H9 (cell line): ENCODE data around the gene RPIA. TPM values are rescaled to one million over a fixed set of nuclear protein-coding genes. Genes with fewer than 3 reads are reported as not detected.

ENCODE experiments used
- DNase-seq: peaks from one replicate; pipeline ENCODE4 v3.0.0-alpha.2; 2017
- H2AFZ ChIP-seq: one replicate; pipeline ENCODE4 v1.6.1; 2013; ENCODE audit warnings: mild to moderate bottlenecking, low read length, control low read depth, moderate library complexity
- H2AK5ac ChIP-seq: 2 replicates; pipeline ENCODE4 v1.6.1; 2013; ENCODE audit warnings: low read length, control low read depth, mixed read lengths; ENCODE audit not compliant: insufficient read length
- H2BK120ac ChIP-seq: one replicate; pipeline ENCODE4 v1.6.1; 2013; ENCODE audit warnings: low read depth, mild to moderate bottlenecking, low read length, control low read depth, inconsistent platforms; ENCODE audit not compliant: poor library complexity, severe bottlenecking
- H2BK12ac ChIP-seq: 2 replicates; pipeline ENCODE4 v1.6.1; 2013; ENCODE audit warnings: low read length, control low read depth, mixed read lengths, low read depth; ENCODE audit not compliant: insufficient read length
- H2BK15ac ChIP-seq: 2 replicates; pipeline ENCODE4 v1.6.1; 2013; ENCODE audit warnings: low read depth, low read length, control low read depth
- H2BK20ac ChIP-seq: one replicate; pipeline ENCODE4 v1.6.1; 2013; ENCODE audit warnings: low read depth, mild to moderate bottlenecking, low read length, control low read depth, inconsistent platforms; ENCODE audit not compliant: poor library complexity, severe bottlenecking
- H2BK5ac ChIP-seq: 2 replicates; pipeline ENCODE4 v1.6.1; 2013; ENCODE audit warnings: low read length, control low read depth, mixed read lengths; ENCODE audit not compliant: insufficient read length
- H3K14ac ChIP-seq: 2 replicates; pipeline ENCODE4 v1.6.1; 2013; ENCODE audit warnings: low read length, control low read depth; ENCODE audit not compliant: insufficient read depth
- H3K18ac ChIP-seq: 2 replicates; pipeline ENCODE4 v1.6.1; 2013; ENCODE audit warnings: low read depth, mild to moderate bottlenecking, mixed read lengths, low read length, control low read depth; ENCODE audit not compliant: insufficient read length
- H3K23ac ChIP-seq: 2 replicates; pipeline ENCODE4 v1.6.1; 2013; ENCODE audit warnings: low read length, control low read depth, mixed read lengths, low read depth; ENCODE audit not compliant: insufficient read length
- H3K23me2 ChIP-seq: 2 replicates; pipeline ENCODE4 v1.6.1; 2013; ENCODE audit warnings: low read depth, mild to moderate bottlenecking, mixed read lengths, low read length, control low read depth; ENCODE audit not compliant: insufficient read length, poor library complexity, severe bottlenecking
- H3K27ac ChIP-seq: 2 replicates; pipeline ENCODE4 v1.5.1; 2013; ENCODE audit warnings: low read length, control low read depth, mixed read lengths, low read depth; ENCODE audit not compliant: insufficient read length
- H3K27me3 ChIP-seq: 2 replicates; pipeline ENCODE4 v1.6.1; 2013; ENCODE audit warnings: low read length, control low read depth, inconsistent platforms; ENCODE audit not compliant: insufficient read depth
- H3K4ac ChIP-seq: 2 replicates; pipeline ENCODE4 v1.6.1; 2013; ENCODE audit warnings: low read depth, mild to moderate bottlenecking, control low read depth, inconsistent platforms, low read length, moderate library complexity
- H3K4me1 ChIP-seq: 2 replicates; pipeline ENCODE4 v1.6.1; 2013; ENCODE audit warnings: low read length, control low read depth, inconsistent platforms; ENCODE audit not compliant: insufficient read depth
- H3K4me2 ChIP-seq: 2 replicates; pipeline ENCODE4 v1.6.1; 2013; ENCODE audit warnings: low read length, control low read depth, mixed read lengths; ENCODE audit not compliant: insufficient read length, insufficient read depth
- H3K56ac ChIP-seq: 2 replicates; pipeline ENCODE4 v1.6.1; 2013; ENCODE audit warnings: low read depth, mild to moderate bottlenecking, mixed read lengths, low read length, control low read depth; ENCODE audit not compliant: insufficient read length
- H3K79me1 ChIP-seq: 2 replicates; pipeline ENCODE4 v1.6.1; 2013; ENCODE audit warnings: low read depth, mild to moderate bottlenecking, moderate library complexity, low read length, control low read depth, inconsistent platforms; ENCODE audit not compliant: insufficient read depth, poor library complexity, severe bottlenecking
- H3K79me2 ChIP-seq: 2 replicates; pipeline ENCODE4 v1.6.1; 2013; ENCODE audit warnings: low read length, control low read depth, inconsistent platforms; ENCODE audit not compliant: insufficient read depth
- H3K9ac ChIP-seq: 2 replicates; pipeline ENCODE4 v1.6.1; 2013; ENCODE audit warnings: low read length, control low read depth, mixed read lengths; ENCODE audit not compliant: insufficient read length; ENCODE audit errors: extremely low read depth
- H3K9me3 ChIP-seq: one replicate; pipeline ENCODE4 v1.6.1; 2013; ENCODE audit warnings: low read depth, low read length, inconsistent platforms; ENCODE audit not compliant: control insufficient read depth
- H3T11ph ChIP-seq: one replicate; pipeline ENCODE4 v1.6.1; 2013; ENCODE audit warnings: mild to moderate bottlenecking, low read length, control low read depth, inconsistent platforms
- H4K20me1 ChIP-seq: one replicate; pipeline ENCODE4 v1.6.1; 2013; ENCODE audit not compliant: control insufficient read depth, insufficient read length, insufficient read depth
- H4K5ac ChIP-seq: 2 replicates; pipeline ENCODE4 v1.6.1; 2013; ENCODE audit warnings: low read depth, mild to moderate bottlenecking, mixed read lengths, low read length, control low read depth; ENCODE audit not compliant: insufficient read length
- H4K8ac ChIP-seq: replicated peaks from 2 replicates; pipeline ENCODE4 v1.6.1; 2013; ENCODE audit warnings: low read length, control low read depth, mixed read lengths, low read depth; ENCODE audit not compliant: insufficient read length
- H4K91ac ChIP-seq: 2 replicates; pipeline ENCODE4 v1.6.1; 2013; ENCODE audit warnings: low read depth, mild to moderate bottlenecking, moderate library complexity, mixed read lengths, low read length, control low read depth; ENCODE audit not compliant: insufficient read length
- H3K27ac Mint-ChIP-seq, 3 experiments: 2 replicates in 2 of 3; 3 replicates in 1 of 3; pipeline ENCODE4 v1.8.0; 2020 to 2021; ENCODE audit warnings: mixed read lengths in 3 of 3, mild to moderate bottlenecking in 1 of 3, moderate library complexity in 1 of 3
- H3K27me3 Mint-ChIP-seq: 2 replicates; pipeline ENCODE4 v1.8.0; 2021; ENCODE audit warnings: low read depth, mild to moderate bottlenecking, moderate library complexity, mixed read lengths
- H3K36me3 Mint-ChIP-seq, 3 experiments: 2 replicates in 2 of 3; 3 replicates in 1 of 3; pipeline ENCODE4 v1.8.0; 2020 to 2021; ENCODE audit warnings: low read depth in 3 of 3, mixed read lengths in 3 of 3; ENCODE audit not compliant: insufficient read depth in 1 of 3
- H3K4me1 Mint-ChIP-seq, 2 experiments: 2 replicates each; pipeline ENCODE4 v1.8.0; 2020; ENCODE audit warnings: mixed read lengths in 2 of 2
- H3K4me3 Mint-ChIP-seq, 2 experiments: 2 replicates in 1 of 2; 3 replicates in 1 of 2; pipeline ENCODE4 v1.8.0; 2020 to 2021; ENCODE audit warnings: mild to moderate bottlenecking in 2 of 2, mixed read lengths in 2 of 2, moderate library complexity in 1 of 2
- H3K9me3 Mint-ChIP-seq, 2 experiments: 2 replicates in 1 of 2; 3 replicates in 1 of 2; pipeline ENCODE4 v1.8.0; 2020; ENCODE audit warnings: mild to moderate bottlenecking in 2 of 2, mixed read lengths in 2 of 2, moderate library complexity in 1 of 2
- WGBS: extraction: QIAGEN DNeasy Blood & Tissue Kit; methylation state at CpG from one replicate; pipeline ENCODE4 v1.1.7; 2013; ENCODE audit warnings: missing lambda C conversion rate, low lambda C conversion rate, mixed read lengths; ENCODE audit not compliant: insufficient read length; ENCODE audit errors: extremely low coverage; 5-methylcytosine and 5-hydroxymethylcytosine counted together
- total RNA-seq: library from RNA; stranded (reverse); gene quantifications from 2 replicates; pipeline ENCODE4 v1.2.1, GENCODE V29; 2021
- TF ChIP-seq, protein P1 (sequence below): fragments of 200-600 bp; sonication (generic); conservative IDR thresholded peaks from 3 replicates; pipeline ENCODE4 v1.8.0; 2021; ENCODE audit warnings: antibody characterized with exemption, mild to moderate bottlenecking

Gene RPIA
- total RNA-seq, 1 experiment from 2014 or later: 18.6 TPM

- H2AK5ac ChIP-seq: no peak overlapping the region
- Mint-ChIP-seq H3K27ac (no peak overlapping the region), H3K36me3 (peaks cover 25 to 36% (median 25%) of the 10 kb centered on the region in 3 experiments), H3K4me3 (no peak overlapping the region), H3K4me1 (peaks cover 16 to 24% of the 10 kb centered on the region in 2 experiments; a peak in 3 of 4 replicates), H3K9me3 (peaks cover 16 to 19% of the 10 kb centered on the region in 2 experiments), H3K27me3 (no peaks in the 10 kb centered on the region)
- H3K79me1 ChIP-seq: no peaks in the 10 kb centered on the region
- no peak overlapping the region for H4K91ac ChIP-seq
- H3K4me1 ChIP-seq: no peaks in the 10 kb centered on the region
- no peak overlapping the region for H4K5ac ChIP-seq
- DNase-seq: no peak
- no peak overlapping the region for H2BK20ac ChIP-seq
- H4K20me1 ChIP-seq: no peaks in the 10 kb centered on the region
- no peak overlapping the region for H3K4ac ChIP-seq
- no peak overlapping the region for H2BK5ac ChIP-seq
- H4K8ac ChIP-seq: no peak overlapping the region
- no peak overlapping the region for H2BK120ac ChIP-seq
- H3K23ac ChIP-seq: no peak overlapping the region
- no peak overlapping the region for H3K4me2 ChIP-seq
- H3K23me2 ChIP-seq: no peaks in the 10 kb centered on the region
- TF ChIP-seq, protein P1, sequence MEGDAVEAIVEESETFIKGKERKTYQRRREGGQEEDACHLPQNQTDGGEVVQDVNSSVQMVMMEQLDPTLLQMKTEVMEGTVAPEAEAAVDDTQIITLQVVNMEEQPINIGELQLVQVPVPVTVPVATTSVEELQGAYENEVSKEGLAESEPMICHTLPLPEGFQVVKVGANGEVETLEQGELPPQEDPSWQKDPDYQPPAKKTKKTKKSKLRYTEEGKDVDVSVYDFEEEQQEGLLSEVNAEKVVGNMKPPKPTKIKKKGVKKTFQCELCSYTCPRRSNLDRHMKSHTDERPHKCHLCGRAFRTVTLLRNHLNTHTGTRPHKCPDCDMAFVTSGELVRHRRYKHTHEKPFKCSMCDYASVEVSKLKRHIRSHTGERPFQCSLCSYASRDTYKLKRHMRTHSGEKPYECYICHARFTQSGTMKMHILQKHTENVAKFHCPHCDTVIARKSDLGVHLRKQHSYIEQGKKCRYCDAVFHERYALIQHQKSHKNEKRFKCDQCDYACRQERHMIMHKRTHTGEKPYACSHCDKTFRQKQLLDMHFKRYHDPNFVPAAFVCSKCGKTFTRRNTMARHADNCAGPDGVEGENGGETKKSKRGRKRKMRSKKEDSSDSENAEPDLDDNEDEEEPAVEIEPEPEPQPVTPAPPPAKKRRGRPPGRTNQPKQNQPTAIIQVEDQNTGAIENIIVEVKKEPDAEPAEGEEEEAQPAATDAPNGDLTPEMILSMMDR: no peak
- H3K9ac ChIP-seq: no peak overlapping the region
- H3K27ac ChIP-seq: no peak overlapping the region
- no peak overlapping the region for H3K18ac ChIP-seq
- H2AFZ ChIP-seq: no peak overlapping the region
- H3K56ac ChIP-seq: no peak overlapping the region
- H3K79me2 ChIP-seq: no peaks in the 10 kb centered on the region
- no peak overlapping the region for H3T11ph ChIP-seq
- no CpG with 5 or more reads among the region's 4 CpGs for WGBS
- H2BK12ac ChIP-seq: no peak overlapping the region
- H2BK15ac ChIP-seq: no peak overlapping the region
- H3K27me3 ChIP-seq: no peaks in the 10 kb centered on the region
- no peaks in the 10 kb centered on the region for H3K9me3 ChIP-seq
- no peak overlapping the region for H3K14ac ChIP-seq
Observed at GRCh38 chr2:88709181-88709631, 17.7 kb downstream of the RPIA start.
